ENCODE measurements around the gene RIPPLY2. TPM values are rescaled to one million over a fixed set of nuclear protein-coding genes. Genes with fewer than 3 reads are reported as not detected.

The RIPPLY2 gene
- total RNA-seq, 2 donors from 2014 or later, result not detected

DNA sequence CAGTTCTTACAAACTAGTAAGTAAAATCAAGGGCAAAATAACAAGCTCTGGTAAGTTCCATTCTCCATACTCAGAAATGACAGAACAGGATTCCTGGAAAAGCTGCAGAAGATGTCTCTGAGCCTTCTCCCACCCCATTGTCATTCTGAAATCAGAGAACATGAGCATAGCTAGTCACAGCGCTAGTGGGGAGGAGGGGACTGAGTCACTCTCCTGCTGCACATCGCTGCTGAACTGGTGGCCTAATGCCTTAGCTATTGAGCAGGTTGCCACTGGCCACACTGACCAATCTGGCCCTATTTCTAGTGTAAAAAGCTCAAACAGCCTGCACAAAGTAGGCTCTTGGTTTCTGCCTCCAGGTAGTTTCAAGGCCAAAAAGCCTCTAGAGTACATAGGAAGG is 26.1 kb upstream of the RIPPLY2 start:
- DNase-seq (ENCODE audit: low spot score) (no peak), ATAC-seq (ENCODE audit: insufficient number of reproducible peaks, low FRiP score, low read depth) (no peak)
- no peaks in the 10 kb centered on the region for H3K9me3 ChIP-seq
- no peak overlapping the region for H3K4me3 ChIP-seq
- no peaks in the 10 kb centered on the region for H3K36me3 ChIP-seq
- H3K4me1 ChIP-seq (ENCODE audit: control insufficient read depth in 1 of 2, low read depth in 2 of 2), result no peaks in the 10 kb centered on the region
- no peak overlapping the region for H3K27ac ChIP-seq
- H3K27me3 ChIP-seq (replicated peaks; ENCODE audit: insufficient read depth), result no peaks in the 10 kb centered on the region
- TF ChIP-seq, protein P1, sequence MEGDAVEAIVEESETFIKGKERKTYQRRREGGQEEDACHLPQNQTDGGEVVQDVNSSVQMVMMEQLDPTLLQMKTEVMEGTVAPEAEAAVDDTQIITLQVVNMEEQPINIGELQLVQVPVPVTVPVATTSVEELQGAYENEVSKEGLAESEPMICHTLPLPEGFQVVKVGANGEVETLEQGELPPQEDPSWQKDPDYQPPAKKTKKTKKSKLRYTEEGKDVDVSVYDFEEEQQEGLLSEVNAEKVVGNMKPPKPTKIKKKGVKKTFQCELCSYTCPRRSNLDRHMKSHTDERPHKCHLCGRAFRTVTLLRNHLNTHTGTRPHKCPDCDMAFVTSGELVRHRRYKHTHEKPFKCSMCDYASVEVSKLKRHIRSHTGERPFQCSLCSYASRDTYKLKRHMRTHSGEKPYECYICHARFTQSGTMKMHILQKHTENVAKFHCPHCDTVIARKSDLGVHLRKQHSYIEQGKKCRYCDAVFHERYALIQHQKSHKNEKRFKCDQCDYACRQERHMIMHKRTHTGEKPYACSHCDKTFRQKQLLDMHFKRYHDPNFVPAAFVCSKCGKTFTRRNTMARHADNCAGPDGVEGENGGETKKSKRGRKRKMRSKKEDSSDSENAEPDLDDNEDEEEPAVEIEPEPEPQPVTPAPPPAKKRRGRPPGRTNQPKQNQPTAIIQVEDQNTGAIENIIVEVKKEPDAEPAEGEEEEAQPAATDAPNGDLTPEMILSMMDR (IDR thresholded peaks at IDR 0.05), result no peak

DNA sequence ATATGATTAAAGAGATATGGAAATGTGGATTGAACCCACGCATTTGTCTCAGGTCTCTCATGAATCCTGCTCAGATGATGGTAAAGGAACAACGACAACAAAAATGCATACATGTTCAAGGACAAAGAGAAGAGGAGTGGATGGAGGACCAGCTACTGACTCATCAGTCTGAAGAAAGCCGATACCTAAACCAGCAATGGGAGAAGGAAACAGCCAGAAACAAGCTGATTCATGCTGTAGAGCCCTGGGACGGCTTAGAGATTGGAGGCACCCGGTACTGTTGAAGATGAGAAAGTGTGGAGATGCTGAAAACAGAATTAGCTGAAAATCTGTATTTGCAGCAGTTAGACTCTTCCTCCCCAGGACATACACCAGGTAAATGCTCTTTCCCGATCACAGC is 14.4 kb upstream of the RIPPLY2 start:
- no peak overlapping the region for H3K4me3 ChIP-seq
- H3K27ac ChIP-seq, result no peak overlapping the region
- no peaks in the 10 kb centered on the region for H3K9me3 ChIP-seq
- H3K4me1 ChIP-seq (ENCODE audit: control insufficient read depth in 1 of 2, low read depth in 2 of 2), result no peaks in the 10 kb centered on the region
- H3K27me3 ChIP-seq (replicated peaks; ENCODE audit: insufficient read depth), result no peaks in the 10 kb centered on the region
- no peaks in the 10 kb centered on the region for H3K36me3 ChIP-seq
- TF ChIP-seq, protein P1 (IDR thresholded peaks at IDR 0.05), result no peak
- DNase-seq (ENCODE audit: low spot score), result no peak
- ATAC-seq (ENCODE audit: insufficient number of reproducible peaks, low FRiP score, low read depth), result no peak

DNA sequence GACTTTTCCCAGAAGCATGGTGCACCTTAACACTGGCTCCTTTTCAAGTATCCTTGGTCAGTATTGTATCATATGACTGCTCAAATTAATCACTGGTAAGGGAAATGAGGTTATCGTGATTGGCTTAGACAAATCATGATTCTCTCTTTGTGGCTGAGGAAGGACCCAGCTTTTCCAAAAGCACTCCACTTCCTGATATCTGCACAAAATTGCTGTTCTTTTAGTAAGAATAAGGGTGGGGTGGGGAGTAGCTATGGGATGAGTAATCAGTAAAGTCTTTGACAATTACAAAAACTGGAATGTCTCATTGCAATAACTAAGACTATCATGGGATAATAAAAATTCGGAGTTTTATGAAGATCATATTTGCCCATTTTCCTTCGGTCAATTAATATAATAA is 9.0 kb upstream of the RIPPLY2 start:
- TF ChIP-seq, protein P1 (IDR thresholded peaks at IDR 0.05), result no peak
- no peak for ATAC-seq (ENCODE audit: insufficient number of reproducible peaks, low FRiP score, low read depth)
- no peak overlapping the region for H3K27ac ChIP-seq
- no peaks in the 10 kb centered on the region for H3K36me3 ChIP-seq
- no peak overlapping the region for H3K4me3 ChIP-seq
- no peaks in the 10 kb centered on the region for H3K27me3 ChIP-seq (replicated peaks; ENCODE audit: insufficient read depth)
- H3K9me3 ChIP-seq, result no peaks in the 10 kb centered on the region
- no peak for DNase-seq (ENCODE audit: low spot score)
- no peaks in the 10 kb centered on the region for H3K4me1 ChIP-seq (ENCODE audit: control insufficient read depth in 1 of 2, low read depth in 2 of 2)

DNA sequence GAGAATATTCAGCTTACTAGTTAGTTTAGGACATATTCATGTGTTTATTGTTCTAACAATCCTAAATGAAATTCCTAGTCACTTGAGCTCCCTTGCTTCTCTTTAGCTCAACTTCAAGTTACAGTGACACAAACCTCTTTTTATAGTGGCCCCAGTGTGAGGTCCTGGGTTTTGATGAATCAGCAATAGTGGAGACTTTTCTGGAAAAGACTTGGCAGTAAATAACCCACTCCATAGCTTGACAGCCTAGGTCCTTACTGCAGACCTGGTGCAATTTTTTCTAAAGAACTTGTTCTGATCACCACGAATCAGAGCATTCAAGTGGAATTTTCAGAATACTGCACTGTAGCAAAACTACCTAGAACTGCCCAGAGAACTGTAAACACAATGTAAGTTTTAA is 6.9 kb upstream of the RIPPLY2 start:
- no peak for DNase-seq (ENCODE audit: low spot score)
- Histone ChIP-seq H3K36me3 (no peaks in the 10 kb centered on the region), H3K27ac (no peak overlapping the region), H3K4me3 (no peak overlapping the region), H3K9me3 (no peaks in the 10 kb centered on the region), H3K27me3 (replicated peaks; ENCODE audit: insufficient read depth) (no peaks in the 10 kb centered on the region), H3K4me1 (ENCODE audit: control insufficient read depth in 1 of 2, low read depth in 2 of 2) (no peaks in the 10 kb centered on the region)
- ATAC-seq (ENCODE audit: insufficient number of reproducible peaks, low FRiP score, low read depth), result no peak
- TF ChIP-seq, protein P1 (IDR thresholded peaks at IDR 0.05), result no peak

DNA sequence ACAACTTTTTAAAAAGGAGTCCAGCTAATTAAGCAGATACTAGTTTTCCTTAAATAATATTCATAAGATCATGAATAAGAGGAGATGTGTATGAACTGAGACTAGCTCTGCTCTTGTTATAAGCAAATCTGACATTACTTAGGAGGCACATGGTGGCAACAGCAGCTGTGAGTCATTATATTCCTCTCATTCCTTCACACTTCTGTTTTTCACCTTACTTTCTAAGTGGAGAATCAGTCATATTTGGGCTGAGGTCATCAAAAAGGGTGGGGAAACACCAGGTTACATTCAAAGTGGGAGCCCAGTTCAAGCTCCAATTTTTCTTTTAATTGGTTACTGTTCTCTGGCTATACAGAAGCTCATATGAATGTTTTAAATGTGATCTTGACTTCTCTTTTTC is 6.0 kb upstream of the RIPPLY2 start:
- Histone ChIP-seq H3K27ac (no peak overlapping the region), H3K4me1 (ENCODE audit: control insufficient read depth in 1 of 2, low read depth in 2 of 2) (no peaks in the 10 kb centered on the region), H3K27me3 (replicated peaks; ENCODE audit: insufficient read depth) (no peaks in the 10 kb centered on the region), H3K9me3 (no peaks in the 10 kb centered on the region), H3K36me3 (no peaks in the 10 kb centered on the region), H3K4me3 (no peak overlapping the region)
- DNase-seq (ENCODE audit: low spot score) (no peak), ATAC-seq (ENCODE audit: insufficient number of reproducible peaks, low FRiP score, low read depth) (no peak)
- TF ChIP-seq, protein P1 (IDR thresholded peaks at IDR 0.05), result no peak
